Renal cortical epithelial cell (primary cell): Measurements from ENCODE around the gene FGD1. TPM values are rescaled to one million over a fixed set of nuclear protein-coding genes. Genes with fewer than 3 reads are reported as not detected.

Experiments used
- DNase-seq: peaks from one replicate; pipeline ENCODE4 v3.0.0-alpha.2; 2011; ENCODE audit warnings: low read depth
- total RNA-seq: library from RNA; depleted of rRNA; stranded (reverse); fragments of >200 nt; gene quantifications from 2 replicates; pipeline ENCODE4 v1.2.3, GENCODE V29; 2014

FGD1 gene
- total RNA-seq, 1 donor from 2014 or later = 9.3 TPM

DNA sequence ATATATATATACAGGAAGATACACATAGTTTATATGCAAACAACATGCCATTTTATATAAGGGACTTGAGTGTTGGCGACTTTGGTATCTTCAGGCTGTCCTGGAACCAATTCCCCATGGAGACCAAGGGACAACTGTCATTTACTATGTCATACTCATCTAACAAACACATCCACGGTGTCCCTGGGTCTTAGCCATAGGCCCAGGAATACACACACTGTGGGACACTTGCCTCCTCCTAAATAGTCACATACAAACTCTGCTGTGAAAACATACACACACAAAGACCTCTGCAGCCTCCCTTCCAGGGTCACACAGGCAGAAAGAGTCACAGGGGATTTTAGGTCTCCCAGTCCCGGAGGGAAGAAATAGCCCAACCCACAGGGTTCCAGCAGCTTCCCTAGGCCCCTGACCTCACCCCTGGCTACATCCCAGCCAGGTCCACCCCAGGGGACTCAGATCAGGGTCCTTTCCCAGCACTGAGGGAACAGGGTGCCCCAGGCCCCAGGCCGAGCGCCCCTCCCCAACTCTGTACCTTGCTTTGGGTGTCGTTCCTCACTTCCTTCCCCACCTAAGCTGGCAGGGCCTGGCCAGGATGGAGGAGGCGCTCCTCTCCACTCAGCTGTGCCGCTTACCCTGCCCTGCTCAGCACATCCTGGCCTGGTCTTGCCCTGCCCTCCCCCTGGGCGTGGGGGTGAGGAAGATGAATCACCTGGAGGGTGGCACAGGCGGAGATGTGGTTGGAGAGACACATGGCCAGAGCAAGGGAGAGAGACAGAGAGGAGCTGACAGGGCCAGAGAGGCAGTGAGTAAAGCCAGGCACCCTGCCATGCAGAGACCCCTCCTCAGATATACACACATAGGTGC is 21.8 kb downstream of the FGD1 start:
- DNase-seq = peak; percentile 64

DNA sequence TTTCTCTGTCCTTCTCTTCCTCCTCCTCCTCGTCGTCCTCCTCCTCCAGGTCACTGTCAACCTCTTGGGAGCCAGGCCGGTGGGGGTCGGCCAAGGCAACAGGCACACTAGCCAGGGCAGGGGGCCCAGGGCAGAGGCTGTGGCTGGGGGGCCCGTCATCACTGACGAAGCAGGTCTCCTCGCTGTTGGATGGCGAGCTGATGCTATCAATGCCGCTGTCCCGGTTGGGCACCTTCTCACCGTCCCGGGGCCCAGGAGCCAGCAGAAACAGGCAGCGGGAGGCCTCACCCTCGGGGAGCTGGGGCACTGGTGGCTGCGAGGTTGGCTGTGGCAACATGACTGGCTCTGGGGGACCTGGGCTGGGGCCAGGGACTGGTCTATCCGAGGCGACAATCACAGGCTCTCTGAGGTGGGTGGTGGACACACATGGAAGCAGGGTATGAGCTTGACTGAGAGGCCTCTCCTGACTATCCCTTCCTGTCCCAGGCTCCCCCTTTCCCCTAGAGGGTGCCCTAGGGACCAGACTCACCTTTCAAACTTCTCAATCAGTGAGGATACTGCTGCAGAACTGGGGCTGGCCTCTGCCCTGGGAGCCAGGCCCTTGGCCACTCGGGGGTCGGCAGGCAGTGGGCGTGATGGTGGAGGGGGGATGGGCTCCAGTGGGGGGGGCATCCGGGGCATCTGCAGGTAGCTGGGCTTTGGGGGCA is 25.8 kb downstream of the FGD1 start:
- DNase-seq = no peak

DNA sequence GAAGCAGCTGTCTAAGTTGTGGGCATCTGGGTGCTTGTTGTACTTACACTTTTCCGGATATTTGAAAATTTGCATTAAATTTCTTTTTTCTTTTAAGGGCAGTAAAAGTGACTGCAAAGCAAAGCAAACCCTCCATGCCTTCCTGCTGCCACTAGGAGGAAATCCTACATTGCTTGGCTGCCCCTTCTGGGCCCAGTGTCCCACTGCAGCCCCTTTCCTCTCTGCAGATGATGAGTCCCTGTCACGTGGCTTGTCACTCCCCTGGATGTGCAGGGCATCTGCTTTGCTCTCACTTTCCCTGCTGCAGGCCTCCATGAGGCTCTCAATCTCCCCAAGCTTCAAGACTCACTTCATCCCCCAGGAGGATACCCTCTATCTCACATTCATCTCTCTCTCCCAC is 43.1 kb downstream of the FGD1 start:
- DNase-seq = no peak

DNA sequence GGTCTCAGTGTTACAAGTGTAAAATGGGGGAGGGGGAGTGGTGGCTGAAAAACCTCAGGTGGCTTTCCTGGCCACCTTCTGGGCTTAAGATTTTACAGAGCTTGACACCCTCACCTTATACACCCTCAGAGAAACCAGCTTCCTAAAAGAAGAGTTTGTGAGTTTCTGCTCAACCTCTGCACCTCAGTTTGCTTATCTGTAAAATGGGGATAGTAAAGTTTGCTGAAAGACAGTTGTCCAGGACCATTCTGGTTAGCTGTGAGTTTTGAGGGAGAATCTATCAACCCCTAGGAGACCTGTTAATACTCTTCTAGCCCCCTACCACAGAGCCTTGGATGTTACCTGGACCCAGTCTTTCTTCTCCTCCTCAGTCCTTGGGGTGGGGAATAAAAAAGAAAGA is 46.1 kb downstream of the FGD1 start:
- no peak for DNase-seq

DNA sequence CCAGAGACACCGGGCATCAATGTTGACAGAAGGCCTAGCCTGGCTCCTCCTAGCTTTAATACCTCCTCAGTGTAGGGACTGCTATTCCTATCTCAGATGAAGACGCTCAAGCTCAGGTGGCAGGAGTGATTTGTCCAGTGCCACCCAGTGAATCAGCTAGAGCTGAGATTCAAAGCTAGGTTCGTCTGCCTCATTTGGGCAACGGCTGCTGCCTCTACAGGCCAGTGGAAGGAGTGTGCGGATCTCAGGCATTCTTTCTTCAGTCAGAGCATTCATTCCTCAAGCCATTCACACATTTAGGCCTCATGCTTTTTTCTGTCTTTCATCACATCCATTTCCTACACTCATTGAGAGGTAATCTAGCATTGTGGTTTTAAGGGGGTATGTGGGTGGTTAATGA is 48.6 kb downstream of the FGD1 start:
- no peak for DNase-seq

DNA sequence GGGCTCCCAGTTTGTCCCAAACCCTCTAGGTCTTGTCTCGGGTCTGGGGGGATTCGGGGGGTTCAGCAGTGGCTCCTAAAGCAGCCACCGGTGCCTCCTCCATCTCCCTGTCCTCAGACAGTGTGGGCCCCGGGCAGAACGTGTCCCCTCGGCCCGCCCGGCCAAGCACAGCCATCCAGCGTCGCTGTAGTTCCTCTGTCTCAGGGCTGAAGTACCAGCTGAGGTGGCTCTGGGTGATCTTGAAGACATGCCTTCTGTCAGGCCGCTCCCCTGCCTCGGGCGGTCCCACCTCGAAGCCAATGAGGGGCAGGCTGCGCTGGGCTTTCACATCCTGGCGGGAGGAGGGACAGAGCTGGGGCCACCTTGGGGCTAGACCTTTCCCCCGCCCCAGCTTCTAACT is 50.0 kb downstream of the FGD1 start:
- DNase-seq = no peak

DNA sequence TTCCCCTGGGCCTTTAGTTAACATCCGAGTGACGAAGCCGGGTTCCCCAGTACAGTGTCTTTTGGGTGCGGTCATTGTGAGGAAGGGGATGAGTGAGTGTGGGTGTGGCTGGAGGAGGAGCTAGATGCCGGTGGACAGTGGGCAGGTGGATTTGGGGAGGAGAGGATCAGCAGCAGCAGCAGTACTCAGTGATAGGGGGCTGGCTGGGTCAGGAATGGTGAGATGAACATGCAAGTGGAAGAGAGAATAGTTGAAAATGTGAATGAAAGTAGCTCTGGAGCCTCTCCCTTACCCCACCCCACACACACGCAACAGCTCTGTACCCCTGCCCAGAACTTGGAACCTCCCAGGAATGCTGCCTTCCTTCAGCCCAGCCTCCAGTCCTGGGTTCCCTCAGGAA is 51.3 kb downstream of the FGD1 start:
- DNase-seq = no peak

DNA sequence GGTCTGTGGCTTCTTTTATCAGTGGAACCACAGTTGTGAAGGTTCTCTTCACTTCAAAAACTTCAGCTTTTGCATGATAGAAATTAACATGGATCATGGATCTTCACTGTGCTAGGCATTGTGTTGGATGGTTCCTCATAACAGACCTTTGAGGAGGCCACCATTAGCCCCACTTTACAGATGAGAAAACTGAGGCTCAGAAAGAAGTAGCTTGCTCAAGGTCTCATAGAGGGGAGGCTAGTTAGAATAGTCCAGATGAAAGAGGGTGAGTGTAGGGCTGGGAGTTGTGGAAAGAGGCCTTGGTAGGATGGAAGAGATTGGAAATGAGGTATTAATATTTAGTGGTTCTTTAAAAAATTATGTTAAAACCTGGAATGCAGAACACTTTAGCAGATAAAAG is 53.2 kb downstream of the FGD1 start:
- no peak for DNase-seq

DNA sequence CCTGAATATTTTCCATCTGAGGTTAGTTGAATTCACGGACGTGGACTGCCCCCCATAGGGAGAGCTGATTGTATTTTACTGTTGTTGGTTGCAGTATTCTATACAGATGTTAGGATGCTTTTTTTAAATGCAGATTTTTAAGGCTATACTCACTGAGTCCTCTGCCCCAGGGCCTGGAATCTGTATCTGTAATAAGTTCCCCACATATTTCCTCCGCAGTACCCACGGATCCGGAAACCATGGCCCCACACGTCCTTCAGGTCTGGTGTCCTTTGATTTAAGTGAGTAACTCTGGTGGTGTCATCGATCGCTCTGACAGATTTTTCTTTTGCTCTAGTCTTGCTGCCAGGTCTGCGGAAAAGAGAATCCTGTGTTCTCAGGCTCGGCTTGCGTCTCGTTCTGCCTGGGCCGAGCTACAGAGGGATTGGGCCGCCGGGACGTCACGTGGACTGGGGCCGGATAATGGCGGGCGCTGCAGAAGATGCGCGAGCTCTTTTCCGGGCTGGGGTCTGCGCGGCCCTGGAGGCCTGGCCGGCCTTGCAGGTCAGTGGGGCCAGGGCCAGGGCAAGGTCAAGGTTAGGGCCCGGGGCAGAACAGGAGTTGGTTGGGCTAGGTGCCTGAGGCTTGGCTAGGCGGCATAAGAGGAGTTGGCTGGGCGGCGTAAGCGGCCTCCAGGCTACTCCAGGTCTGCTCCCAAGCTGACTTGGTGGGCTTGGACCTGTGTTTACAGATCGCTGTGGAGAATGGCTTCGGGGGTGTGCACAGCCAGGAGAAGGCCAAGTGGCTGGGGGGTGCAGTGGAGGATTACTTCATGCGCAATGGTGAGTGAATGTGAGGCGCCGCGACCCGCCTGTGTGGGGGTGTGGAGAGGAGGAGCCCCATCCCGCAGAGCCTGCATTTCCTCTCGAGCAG is 55.8 kb downstream of the FGD1 start, which contains the start of gene TSR2:
TSS of gene TSR2 (plus strand) at position 445 of the 912 bp plus-strand sequence. CDS start at position 463, 18 bp downstream.
- peak; percentile 84 for DNase-seq

DNA sequence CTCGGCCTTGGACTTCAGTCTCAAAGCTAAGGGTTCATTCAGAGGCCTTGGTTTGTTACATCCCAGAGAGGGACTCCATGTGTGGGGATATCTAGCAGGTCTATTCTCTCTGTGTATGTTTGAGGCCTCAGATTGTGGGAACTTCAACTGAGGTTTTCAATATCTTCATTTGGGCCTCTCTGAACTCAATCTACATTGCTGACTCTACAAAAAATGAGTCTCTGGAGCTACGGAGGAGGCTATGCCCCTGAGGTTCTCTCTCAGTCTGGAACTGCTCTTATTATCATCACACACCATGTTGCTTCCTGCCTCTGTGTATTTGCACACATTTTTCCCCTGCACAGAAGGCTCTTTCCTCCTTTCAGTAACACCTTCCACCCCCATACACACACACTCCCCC is 60.9 kb downstream of the FGD1 start:
- no peak for DNase-seq

DNA sequence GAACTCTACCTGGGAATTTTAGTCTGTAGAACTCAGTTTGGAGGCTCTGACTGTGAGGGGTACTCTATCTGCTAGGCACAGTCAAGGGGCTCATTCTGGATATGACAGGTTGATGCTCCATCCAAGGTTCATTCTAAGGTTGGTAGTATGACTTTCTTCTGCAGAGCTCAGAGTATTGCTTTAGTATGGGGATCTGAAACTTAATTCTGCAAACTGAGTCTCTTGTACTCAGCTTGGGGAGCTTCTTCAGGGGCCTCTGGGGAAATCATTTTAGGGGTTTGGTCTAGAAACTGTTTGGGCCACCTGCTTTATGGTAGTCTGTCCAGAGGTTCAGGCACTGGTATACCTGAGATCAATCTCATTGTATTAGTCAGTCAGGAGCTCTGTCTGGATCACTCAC is 65.5 kb downstream of the FGD1 start:
- DNase-seq = no peak

DNA sequence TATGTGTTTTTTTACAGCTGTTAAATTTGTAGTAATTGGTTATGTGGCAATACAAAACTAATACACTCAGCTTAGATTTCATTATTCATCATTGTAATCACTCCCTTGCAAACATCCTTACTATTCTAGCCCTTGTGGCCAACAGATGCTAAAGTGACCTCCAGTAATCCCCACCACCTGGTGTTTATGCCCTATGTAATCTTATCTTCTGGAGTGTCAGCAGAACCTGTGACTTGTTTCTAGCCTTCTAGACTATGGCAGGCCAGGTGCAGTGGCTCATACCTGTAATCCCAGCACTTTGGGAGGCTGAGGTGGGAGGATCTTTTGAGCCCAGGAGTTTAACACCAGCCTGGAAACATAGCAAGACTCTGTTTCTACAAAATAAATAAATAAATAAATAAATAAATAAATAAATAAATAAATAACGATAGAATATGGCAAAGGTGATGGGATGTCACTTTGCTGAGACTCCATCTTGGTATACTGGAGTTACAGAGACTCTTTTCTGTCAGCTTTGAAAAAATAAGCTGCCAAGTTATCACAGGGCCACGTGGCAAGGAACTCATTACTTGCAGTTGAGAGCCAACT is 68.1 kb downstream of the FGD1 start:
- no peak for DNase-seq

DNA sequence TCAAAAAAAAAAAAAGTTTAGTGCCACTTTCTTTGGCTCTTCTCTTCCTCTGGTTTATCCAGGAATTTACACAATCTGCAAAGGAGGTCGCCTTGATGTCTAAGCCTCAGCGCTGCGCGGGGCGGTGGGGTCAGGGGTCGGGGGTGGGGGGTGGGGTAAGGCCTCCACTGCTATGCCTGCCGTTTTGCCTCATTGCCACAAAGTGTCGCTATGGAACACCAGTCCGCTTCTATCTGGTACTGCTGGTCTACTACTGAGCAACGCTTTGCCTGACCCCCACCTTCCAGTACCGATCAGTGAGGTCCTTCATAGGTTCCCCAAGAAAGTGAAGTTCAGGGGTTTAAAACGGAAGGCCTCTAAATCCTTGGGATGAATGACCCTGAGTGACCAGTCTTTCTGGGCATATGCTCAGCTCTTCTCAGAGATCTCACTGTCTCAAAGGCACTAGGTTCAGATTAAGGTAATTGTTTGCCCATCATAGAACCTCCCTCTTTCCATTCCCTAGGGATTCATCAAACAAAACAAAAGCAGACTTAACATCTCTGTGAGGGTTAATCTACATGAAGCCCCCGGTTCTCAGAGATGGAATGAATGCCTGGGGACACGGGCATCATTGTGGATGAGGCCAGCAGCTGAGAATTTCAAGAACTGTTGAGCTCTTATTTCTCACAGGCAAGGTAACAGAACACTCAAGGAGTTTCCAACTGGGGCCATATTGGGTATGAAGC is 72.7 kb downstream of the FGD1 start:
- no peak for DNase-seq

DNA sequence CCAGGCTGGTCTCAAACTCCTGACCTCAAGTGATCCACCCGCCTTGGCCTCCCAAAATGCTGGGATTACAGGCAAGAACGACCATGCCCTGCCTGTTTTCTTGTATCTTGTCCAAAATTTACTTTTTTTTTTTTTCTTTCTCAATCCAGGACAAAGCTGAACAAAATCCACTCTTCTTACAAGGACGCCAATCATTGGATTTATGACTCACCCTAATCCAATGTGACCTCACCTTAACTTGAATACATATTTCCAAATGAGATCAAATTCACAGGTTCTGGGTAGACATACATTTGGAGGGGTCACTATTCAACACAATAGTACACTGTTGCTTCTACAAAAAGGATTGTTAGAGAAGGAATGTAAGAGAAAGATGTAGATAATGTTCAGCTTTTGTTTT is 73.9 kb downstream of the FGD1 start:
- no peak for DNase-seq

DNA sequence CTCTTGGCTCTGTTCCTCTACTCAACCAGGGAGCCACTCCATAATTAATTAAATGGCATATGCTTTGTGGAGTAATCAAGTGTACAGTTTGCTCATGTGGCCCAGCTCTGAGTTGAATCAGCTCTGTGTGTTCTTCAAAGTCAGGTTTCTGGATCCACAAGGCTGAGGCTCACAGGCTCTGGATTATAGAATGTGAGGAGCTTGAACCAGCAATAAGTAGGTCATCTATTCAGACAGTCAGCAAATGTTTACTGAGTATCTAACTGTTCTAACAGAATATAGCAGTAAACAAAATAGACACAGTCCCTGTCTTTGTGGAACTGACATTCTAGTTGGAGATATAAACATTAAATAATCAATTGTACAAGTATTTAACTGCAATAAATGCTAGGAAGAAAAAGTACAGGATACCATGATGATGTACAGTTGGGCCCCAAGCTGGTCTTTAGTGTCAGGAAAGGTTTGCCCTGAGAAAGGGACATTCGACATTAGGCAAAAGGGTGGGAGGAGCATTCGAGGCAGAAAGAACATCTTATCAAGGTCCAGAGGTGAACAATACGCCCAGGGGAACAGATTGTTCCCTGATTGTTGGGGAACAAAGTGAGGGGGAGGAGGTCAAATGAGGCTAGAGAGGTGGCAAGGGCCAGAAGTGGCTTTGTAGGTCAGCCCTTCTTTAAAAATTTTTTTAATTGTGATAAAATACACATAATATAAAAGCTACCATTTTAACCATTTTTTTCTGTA is 76.3 kb downstream of the FGD1 start:
- DNase-seq = no peak

DNA sequence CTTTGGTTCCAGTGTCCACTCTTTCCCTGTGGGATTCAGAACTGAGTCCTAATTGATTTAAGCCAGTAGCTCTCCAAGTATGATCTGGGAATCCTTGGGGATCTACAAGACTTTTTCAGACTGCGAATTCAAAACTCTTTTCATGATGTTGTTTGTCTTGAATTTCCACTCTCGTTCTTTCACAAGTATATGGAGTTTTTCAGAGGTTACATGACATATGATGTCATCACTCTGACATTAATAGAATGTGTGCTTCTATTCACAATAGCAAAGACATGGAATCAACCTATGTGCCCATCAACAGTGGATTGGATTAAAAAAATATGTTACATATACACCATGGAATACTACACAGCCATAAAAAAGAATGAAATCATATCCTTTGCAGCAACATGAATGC is 79.1 kb downstream of the FGD1 start:
- no peak for DNase-seq

DNA sequence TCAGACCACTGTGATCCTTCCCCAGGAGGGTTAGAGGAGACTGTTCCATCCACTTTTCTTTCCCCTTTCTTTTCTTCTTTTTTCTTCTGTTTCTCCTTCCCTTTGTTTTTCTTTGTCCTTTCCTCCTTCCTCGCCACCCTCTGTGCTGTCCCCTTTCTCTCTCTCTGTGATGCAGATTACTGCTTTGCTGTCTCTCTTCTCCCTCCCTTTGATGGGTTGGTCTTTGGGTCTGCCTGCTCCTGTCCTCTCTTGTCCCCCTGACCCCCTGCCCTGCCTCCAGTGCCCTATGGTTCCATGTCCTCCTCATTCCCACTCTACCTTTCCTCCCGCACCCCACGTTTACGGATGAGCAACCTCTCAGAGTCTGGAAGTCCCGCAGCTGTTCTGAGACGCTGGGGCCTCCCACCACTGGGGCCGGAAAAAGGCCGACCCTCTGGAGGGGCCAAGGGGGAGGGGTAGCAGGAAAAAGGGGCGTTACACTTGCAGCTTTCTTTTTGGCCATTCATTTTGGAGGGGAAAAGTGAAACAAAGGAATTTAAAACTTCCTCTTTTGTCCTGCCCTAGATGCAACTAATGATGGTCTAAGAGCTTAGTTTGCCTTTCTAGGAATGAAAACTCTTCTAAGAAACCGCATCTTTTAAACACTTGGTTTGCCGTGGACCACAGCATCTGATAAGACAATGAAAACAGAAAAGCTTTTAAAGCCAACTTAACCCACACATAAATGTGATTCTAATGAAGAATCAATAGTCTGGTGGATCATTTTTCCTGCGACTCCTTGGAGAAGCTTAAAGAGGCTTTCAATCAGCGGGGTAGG is 80.3 kb downstream of the FGD1 start:
- DNase-seq = no peak

DNA sequence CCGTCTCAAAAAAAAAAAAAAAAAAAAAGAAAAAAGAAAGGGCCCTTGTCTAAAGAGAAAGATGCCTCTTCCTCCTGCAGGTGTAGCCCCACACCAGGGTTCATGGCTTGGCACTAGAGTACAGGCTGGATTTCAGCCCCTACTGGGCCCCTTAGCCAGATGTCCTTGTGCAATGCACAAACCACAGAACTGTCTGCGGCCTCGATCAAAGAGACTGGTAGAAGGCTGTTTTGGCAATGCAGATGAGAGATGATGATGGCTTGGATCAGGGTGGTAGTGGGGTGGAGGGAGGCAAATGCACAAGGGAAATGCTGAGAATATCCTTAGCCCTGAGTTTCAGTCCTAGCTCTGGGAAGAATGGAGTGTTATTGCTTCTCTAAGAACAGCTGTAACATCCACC is 82.3 kb downstream of the FGD1 start:
- no peak for DNase-seq

DNA sequence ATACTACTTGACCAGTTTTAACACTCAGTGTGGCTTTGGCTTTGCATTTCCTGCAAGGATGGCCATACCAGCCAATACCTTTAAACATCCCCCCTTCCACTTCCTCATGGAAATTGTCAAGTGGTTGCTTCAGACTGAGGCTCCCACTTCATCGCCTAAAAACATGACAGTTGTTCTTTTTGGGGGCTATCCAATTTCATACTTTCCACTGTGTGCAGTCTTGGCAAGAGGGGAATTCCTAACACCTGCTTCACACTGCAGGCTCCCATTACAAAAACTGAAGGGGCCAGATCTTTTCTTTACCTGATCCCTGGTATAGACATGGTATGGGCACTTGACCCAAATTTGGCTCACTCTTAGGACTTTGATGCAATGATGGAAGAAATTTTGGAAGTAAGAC is 84.3 kb downstream of the FGD1 start:
- DNase-seq = no peak

DNA sequence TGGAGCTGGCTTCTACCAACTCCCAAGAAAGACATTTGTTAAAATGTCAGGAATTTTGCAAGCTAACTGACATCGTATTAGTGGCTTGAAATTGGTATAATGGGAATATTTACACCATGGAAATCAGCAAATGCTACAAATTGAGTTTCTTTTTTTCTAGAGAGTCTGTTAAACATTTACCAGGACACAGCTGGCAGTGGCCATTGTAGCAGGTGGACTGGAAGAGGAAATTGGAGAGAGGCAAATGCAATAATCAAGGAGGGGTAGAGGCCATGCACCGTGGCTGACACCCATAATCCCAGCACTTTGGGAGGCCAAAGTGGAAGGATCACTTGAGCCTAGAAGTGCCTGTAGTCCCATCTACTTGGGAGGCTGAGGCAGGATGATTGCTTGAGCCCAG is 88.8 kb downstream of the FGD1 start:
- no peak for DNase-seq
